Endometrium (tissue), 2 donors: ENCODE data around the gene CRLF3.
"Not testable (repeated sequence)": the region's sequence is repeated elsewhere in the genome, so short reads cannot be mapped to it uniquely, and the experiment has no call there.

ENCODE experiments used
- FAIRE-seq: peaks from 2 replicates; lab custom pipeline; 2012; peaks lifted over from hg19 to GRCh38; lab: Jason Lieb, UNC
- donor health status: control.
- donor health status: control.

CRLF3 gene

DNA sequence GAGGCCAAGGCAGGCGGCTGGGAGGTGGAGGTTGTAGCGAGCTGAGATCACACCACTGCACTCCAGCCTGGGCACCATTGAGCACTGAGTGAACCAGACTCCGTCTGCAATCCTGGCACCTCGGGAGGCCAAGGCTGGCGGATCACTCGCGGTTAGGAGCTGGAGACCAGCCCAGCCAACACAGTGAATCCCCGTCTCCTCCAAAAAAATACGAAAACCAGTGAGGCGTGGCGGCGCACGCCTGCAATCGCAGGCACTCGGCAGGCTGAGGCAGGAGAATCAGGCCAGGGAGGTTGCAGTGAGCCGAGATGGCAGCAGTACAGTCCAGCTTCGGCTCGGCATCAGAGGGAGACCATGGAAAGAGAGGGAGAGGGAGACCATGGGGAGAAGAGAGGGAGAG lies 88.1 kb downstream of the CRLF3 start:
- FAIRE-seq, result not testable (repeated sequence)

DNA sequence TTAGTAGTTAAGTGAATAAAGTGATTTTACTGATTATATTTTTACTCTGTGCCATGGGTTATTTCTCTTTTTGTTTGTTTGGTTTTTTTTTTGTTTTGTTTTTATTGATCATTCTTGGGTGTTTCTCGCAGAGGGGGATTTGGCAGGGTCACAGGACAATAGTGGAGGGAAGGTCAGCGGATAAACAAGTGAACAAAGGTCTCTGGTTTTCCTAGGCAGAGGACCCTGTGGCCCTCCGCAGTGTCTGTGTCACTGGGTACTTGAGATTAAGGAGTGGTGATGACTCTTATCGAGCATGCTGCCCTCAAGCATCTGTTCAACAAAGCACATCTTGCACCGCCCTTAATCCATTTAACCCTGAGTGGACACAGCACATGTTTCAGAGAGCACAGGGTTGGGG lies 88.8 kb downstream of the CRLF3 start:
- FAIRE-seq, result not testable (repeated sequence)

DNA sequence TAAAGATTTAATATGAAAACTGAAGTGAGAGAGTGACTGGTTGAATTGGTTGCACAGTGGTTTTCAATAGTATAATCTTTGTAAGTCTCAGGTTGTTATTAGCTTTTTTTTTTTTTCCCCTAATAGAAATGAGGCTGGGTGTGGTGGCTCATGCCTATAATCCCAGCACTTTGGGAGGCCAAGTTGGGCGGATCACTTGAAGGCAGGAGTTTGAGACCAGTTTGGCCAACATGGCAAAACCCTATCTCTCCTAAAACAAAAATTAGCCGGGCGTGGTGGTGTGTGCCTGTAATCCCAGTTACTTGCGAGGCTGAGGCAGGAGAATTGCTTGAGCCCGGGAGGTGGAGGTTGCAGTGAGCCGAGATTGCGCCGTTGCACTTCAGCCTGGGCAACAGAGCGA lies 89.3 kb downstream of the CRLF3 start:
- not testable (repeated sequence) for FAIRE-seq

GRCh38 chr17:30734153-30734552 lies 90.3 kb downstream of the CRLF3 start:
- not testable (repeated sequence) for FAIRE-seq
